ENCODE data around the gene SYNJ2. TPM values are rescaled to one million over a fixed set of nuclear protein-coding genes. Genes with fewer than 3 reads are reported as not detected.

SYNJ2 gene
- total and polyA plus RNA-seq, 4 donors = 6.3 to 15.8 (median 9.4) TPM

- peak overlapping the region; percentile 16 for H3K4me3 ChIP-seq (ENCODE audit: low read depth, low read length)
- peaks cover 38% of the 10 kb centered on the region for H3K4me1 ChIP-seq (ENCODE audit: control insufficient read depth, insufficient read depth, low read length)
- H3K9me3 ChIP-seq (ENCODE audit: control insufficient read depth, insufficient read depth, low read length) = no peaks in the 10 kb centered on the region
- DNase-seq (ENCODE audit: low read depth in 4 of 6, low spot score in 6 of 6) = peak in 2 of 6 donors; percentile 52 to 75
- H3K27ac ChIP-seq (ENCODE audit: low read depth, low read length) = peak overlapping the region; percentile 73
- H3K36me3 ChIP-seq (ENCODE audit: control insufficient read depth, insufficient read depth, low read length) = no peaks in the 10 kb centered on the region
- no peaks in the 10 kb centered on the region for H3K27me3 ChIP-seq (ENCODE audit: control insufficient read depth, insufficient read depth, low read length)
- WGBS (ENCODE audit: insufficient coverage) = 36% methylated on average over 20 of the region's 20 CpGs
These were observed 35.1 kb downstream of the SYNJ2 start for GRCh38 chr6:158016571-158017383.

- H3K9me3 ChIP-seq (ENCODE audit: control insufficient read depth, insufficient read depth, low read length) = no peaks in the 10 kb centered on the region
- H3K27me3 ChIP-seq (ENCODE audit: control insufficient read depth, insufficient read depth, low read length) = no peaks in the 10 kb centered on the region
- DNase-seq (ENCODE audit: low read depth in 4 of 6, low spot score in 6 of 6) = no peak
- 80% methylated on average over 12 of the region's 13 CpGs for WGBS (ENCODE audit: insufficient coverage)
- H3K27ac ChIP-seq (ENCODE audit: low read depth, low read length) = no peak overlapping the region
- peaks cover 31% of the 10 kb centered on the region for H3K4me1 ChIP-seq (ENCODE audit: control insufficient read depth, insufficient read depth, low read length)
- no peaks in the 10 kb centered on the region for H3K36me3 ChIP-seq (ENCODE audit: control insufficient read depth, insufficient read depth, low read length)
- H3K4me3 ChIP-seq (ENCODE audit: low read depth, low read length) = no peak overlapping the region
These were observed 36.0 kb downstream of the SYNJ2 start for GRCh38 chr6:158017621-158018040.

- Histone ChIP-seq H3K36me3 (ENCODE audit: control insufficient read depth, insufficient read depth, low read length) (peaks cover under 1% of the 10 kb centered on the region), H3K4me1 (ENCODE audit: control insufficient read depth, insufficient read depth, low read length) (peaks cover 31% of the 10 kb centered on the region), H3K27ac (ENCODE audit: low read depth, low read length) (peak overlapping the region; percentile 11), H3K4me3 (ENCODE audit: low read depth, low read length) (no peak overlapping the region), H3K27me3 (ENCODE audit: control insufficient read depth, insufficient read depth, low read length) (no peaks in the 10 kb centered on the region), H3K9me3 (ENCODE audit: control insufficient read depth, insufficient read depth, low read length) (no peaks in the 10 kb centered on the region)
- 66% methylated on average over 10 of the region's 19 CpGs for WGBS (ENCODE audit: insufficient coverage)
- DNase-seq (ENCODE audit: low read depth in 4 of 6, low spot score in 6 of 6) = no peak
These were observed 36.5 kb downstream of the SYNJ2 start for GRCh38 chr6:158018041-158018771.

- no peak for DNase-seq (ENCODE audit: low read depth in 4 of 6, low spot score in 6 of 6)
- Histone ChIP-seq H3K36me3 (ENCODE audit: control insufficient read depth, insufficient read depth, low read length) (peaks cover 3% of the 10 kb centered on the region), H3K9me3 (ENCODE audit: control insufficient read depth, insufficient read depth, low read length) (no peaks in the 10 kb centered on the region), H3K4me3 (ENCODE audit: low read depth, low read length) (no peak overlapping the region), H3K27ac (ENCODE audit: low read depth, low read length) (peak overlapping the region; percentile 11), H3K4me1 (ENCODE audit: control insufficient read depth, insufficient read depth, low read length) (peaks cover 31% of the 10 kb centered on the region), H3K27me3 (ENCODE audit: control insufficient read depth, insufficient read depth, low read length) (no peaks in the 10 kb centered on the region)
- 90% methylated on average over 14 of the region's 15 CpGs for WGBS (ENCODE audit: insufficient coverage)
These were observed 37.2 kb downstream of the SYNJ2 start for GRCh38 chr6:158018851-158019361.

GRCh38 chr6:158019416-158019815, 37.8 kb downstream of the SYNJ2 start:
- Histone ChIP-seq H3K4me1 (ENCODE audit: control insufficient read depth, insufficient read depth, low read length) (peaks cover 31% of the 10 kb centered on the region), H3K9me3 (ENCODE audit: control insufficient read depth, insufficient read depth, low read length) (no peaks in the 10 kb centered on the region), H3K27ac (ENCODE audit: low read depth, low read length) (no peak overlapping the region)

GRCh38 chr6:158020272-158020711, 38.6 kb downstream of the SYNJ2 start:
- H3K4me3 ChIP-seq (ENCODE audit: low read depth, low read length) = no peak overlapping the region
- peaks cover 31% of the 10 kb centered on the region for H3K4me1 ChIP-seq (ENCODE audit: control insufficient read depth, insufficient read depth, low read length)
- peaks cover 3% of the 10 kb centered on the region for H3K36me3 ChIP-seq (ENCODE audit: control insufficient read depth, insufficient read depth, low read length)
- DNase-seq (ENCODE audit: low read depth in 4 of 6, low spot score in 6 of 6) = no peak
- H3K27ac ChIP-seq (ENCODE audit: low read depth, low read length) = no peak overlapping the region
- no peaks in the 10 kb centered on the region for H3K27me3 ChIP-seq (ENCODE audit: control insufficient read depth, insufficient read depth, low read length)
- H3K9me3 ChIP-seq (ENCODE audit: control insufficient read depth, insufficient read depth, low read length) = no peaks in the 10 kb centered on the region
- WGBS (ENCODE audit: insufficient coverage) = 91% methylated on average over 6 of the region's 6 CpGs

More at GRCh38 chr6:158019416-158019815, 37.8 kb downstream of the SYNJ2 start:
- H3K4me3 ChIP-seq (ENCODE audit: low read depth, low read length) = no peak overlapping the region
- H3K36me3 ChIP-seq (ENCODE audit: control insufficient read depth, insufficient read depth, low read length) = peaks cover 3% of the 10 kb centered on the region
- no peak for DNase-seq (ENCODE audit: low read depth in 4 of 6, low spot score in 6 of 6)
- H3K27me3 ChIP-seq (ENCODE audit: control insufficient read depth, insufficient read depth, low read length) = no peaks in the 10 kb centered on the region
- 86% methylated on average over 2 of the region's 8 CpGs for WGBS (ENCODE audit: insufficient coverage)

GRCh38 chr6:158020811-158021210, 39.1 kb downstream of the SYNJ2 start:
- no CpG with 5 or more reads among the region's 2 CpGs for WGBS (ENCODE audit: insufficient coverage)
- no peaks in the 10 kb centered on the region for H3K9me3 ChIP-seq (ENCODE audit: control insufficient read depth, insufficient read depth, low read length)
- H3K4me1 ChIP-seq (ENCODE audit: control insufficient read depth, insufficient read depth, low read length) = peaks cover 31% of the 10 kb centered on the region
- no peak for DNase-seq (ENCODE audit: low read depth in 4 of 6, low spot score in 6 of 6)
- H3K36me3 ChIP-seq (ENCODE audit: control insufficient read depth, insufficient read depth, low read length) = peaks cover 3% of the 10 kb centered on the region
- H3K4me3 ChIP-seq (ENCODE audit: low read depth, low read length) = no peak overlapping the region
- no peaks in the 10 kb centered on the region for H3K27me3 ChIP-seq (ENCODE audit: control insufficient read depth, insufficient read depth, low read length)
- no peak overlapping the region for H3K27ac ChIP-seq (ENCODE audit: low read depth, low read length)

GRCh38 chr6:158021376-158021775, 39.7 kb downstream of the SYNJ2 start:
- no peak for DNase-seq (ENCODE audit: low read depth in 4 of 6, low spot score in 6 of 6)
- Histone ChIP-seq H3K27ac (ENCODE audit: low read depth, low read length) (no peak overlapping the region), H3K4me1 (ENCODE audit: control insufficient read depth, insufficient read depth, low read length) (peaks cover 36% of the 10 kb centered on the region)

GRCh38 chr6:158021814-158022748, 40.4 kb downstream of the SYNJ2 start:
- Histone ChIP-seq H3K27me3 (ENCODE audit: control insufficient read depth, insufficient read depth, low read length) (no peaks in the 10 kb centered on the region), H3K9me3 (ENCODE audit: control insufficient read depth, insufficient read depth, low read length) (no peaks in the 10 kb centered on the region), H3K4me3 (ENCODE audit: low read depth, low read length) (no peak overlapping the region), H3K27ac (ENCODE audit: low read depth, low read length) (no peak overlapping the region), H3K4me1 (ENCODE audit: control insufficient read depth, insufficient read depth, low read length) (peaks cover 36% of the 10 kb centered on the region), H3K36me3 (ENCODE audit: control insufficient read depth, insufficient read depth, low read length) (peaks cover 3% of the 10 kb centered on the region)
- 91% methylated on average over 14 of the region's 14 CpGs for WGBS (ENCODE audit: insufficient coverage)
- no peak for DNase-seq (ENCODE audit: low read depth in 4 of 6, low spot score in 6 of 6)

More at GRCh38 chr6:158021376-158021775, 39.7 kb downstream of the SYNJ2 start:
- H3K4me3 ChIP-seq (ENCODE audit: low read depth, low read length) = no peak overlapping the region
- H3K36me3 ChIP-seq (ENCODE audit: control insufficient read depth, insufficient read depth, low read length) = peaks cover 3% of the 10 kb centered on the region
- WGBS (ENCODE audit: insufficient coverage) = 89% methylated on average over 4 of the region's 4 CpGs
- no peaks in the 10 kb centered on the region for H3K9me3 ChIP-seq (ENCODE audit: control insufficient read depth, insufficient read depth, low read length)
- no peaks in the 10 kb centered on the region for H3K27me3 ChIP-seq (ENCODE audit: control insufficient read depth, insufficient read depth, low read length)

Data from spinal cord (tissue), 10 donors.